22Rv1 (cell line): ENCODE results near the gene MXD1.

Experiments used
- ZFX ChIP-seq: fragments of 450-650 bp; IDR thresholded peaks from 2 replicates; pipeline ENCODE4 v1.6.1; 2017; ENCODE audit warnings: antibody characterized with exemption, borderline replicate concordance
- TF ChIP-seq, protein P1 (sequence below): fragments of 450-650 bp; IDR thresholded peaks from 2 replicates; pipeline ENCODE4 v1.5.1; 2017; ENCODE audit warnings: mild to moderate bottlenecking

- TF ChIP-seq, protein P1, sequence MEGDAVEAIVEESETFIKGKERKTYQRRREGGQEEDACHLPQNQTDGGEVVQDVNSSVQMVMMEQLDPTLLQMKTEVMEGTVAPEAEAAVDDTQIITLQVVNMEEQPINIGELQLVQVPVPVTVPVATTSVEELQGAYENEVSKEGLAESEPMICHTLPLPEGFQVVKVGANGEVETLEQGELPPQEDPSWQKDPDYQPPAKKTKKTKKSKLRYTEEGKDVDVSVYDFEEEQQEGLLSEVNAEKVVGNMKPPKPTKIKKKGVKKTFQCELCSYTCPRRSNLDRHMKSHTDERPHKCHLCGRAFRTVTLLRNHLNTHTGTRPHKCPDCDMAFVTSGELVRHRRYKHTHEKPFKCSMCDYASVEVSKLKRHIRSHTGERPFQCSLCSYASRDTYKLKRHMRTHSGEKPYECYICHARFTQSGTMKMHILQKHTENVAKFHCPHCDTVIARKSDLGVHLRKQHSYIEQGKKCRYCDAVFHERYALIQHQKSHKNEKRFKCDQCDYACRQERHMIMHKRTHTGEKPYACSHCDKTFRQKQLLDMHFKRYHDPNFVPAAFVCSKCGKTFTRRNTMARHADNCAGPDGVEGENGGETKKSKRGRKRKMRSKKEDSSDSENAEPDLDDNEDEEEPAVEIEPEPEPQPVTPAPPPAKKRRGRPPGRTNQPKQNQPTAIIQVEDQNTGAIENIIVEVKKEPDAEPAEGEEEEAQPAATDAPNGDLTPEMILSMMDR: no peak
- TF ChIP-seq ZFX: no peak
These were observed 45.9 kb downstream of the MXD1 start for GRCh38 chr2:69960821-69961220.
